HG03060 (cell line): ENCODE results near the gene SPDYE8.
A peak's percentile ranks its signal among the peaks of the same experiment; 100 is the strongest.
"Not testable (repeated sequence)": the region's sequence is repeated elsewhere in the genome, so short reads cannot be mapped to it uniquely, and the experiment has no call there.

Source experiments
- ATAC-seq: cut with Tn5 transposase; IDR thresholded peaks from one replicate; pipeline ENCODE4 v1.9.1; 2021; ENCODE audit warnings: low read depth, moderate number of reproducible peaks; ENCODE audit not compliant: unreplicated experiment

Gene SPDYE8, protein sequence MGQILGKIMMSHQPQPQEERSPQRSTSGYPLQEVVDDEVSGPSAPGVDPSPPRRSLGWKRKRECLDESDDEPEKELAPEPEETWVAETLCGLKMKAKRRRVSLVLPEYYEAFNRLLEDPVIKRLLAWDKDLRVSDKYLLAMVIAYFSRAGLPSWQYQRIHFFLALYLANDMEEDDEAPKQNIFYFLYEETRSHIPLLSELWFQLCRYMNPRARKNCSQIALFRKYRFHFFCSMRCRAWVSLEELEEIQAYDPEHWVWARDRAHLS

DNA sequence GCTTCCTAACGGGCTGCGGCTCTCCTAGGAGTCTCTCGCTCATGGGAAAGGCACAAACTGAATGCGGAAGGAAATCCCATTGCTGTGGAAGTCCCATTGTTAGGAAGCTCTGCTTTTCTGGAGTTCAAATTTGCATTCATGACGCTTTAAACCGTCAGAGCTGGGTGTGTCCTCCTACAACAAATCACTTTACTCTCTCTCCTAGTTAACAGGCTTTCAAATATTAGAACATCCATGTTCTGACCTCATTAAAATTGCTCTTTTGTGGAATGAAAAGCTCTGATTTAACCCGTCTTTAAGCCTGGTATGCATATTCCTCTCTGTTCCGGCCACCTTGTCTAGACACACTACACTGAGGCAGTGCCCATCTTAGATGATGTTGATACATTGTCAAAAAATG lies at the start of gene SPDYE8:
Gene SPDYE8, minus strand, starts transcription at position 101 of the 400 bp plus-strand sequence. CDS start 1,800 bp downstream, outside the sequence.
- not testable (repeated sequence) for ATAC-seq

GRCh38 chr7:73057811-73058210 lies 28.2 kb upstream of the SPDYE8 start, which contains the start of gene SPDYE11:
Gene SPDYE11 (minus strand): TSS chr7:73057911. CDS start chr7:73056111, 1,800 bp downstream.
- ATAC-seq: not testable (repeated sequence)

GRCh38 chr7:73006491-73006890 lies 23.1 kb downstream of the SPDYE8 start:
- not testable (repeated sequence) for ATAC-seq

DNA sequence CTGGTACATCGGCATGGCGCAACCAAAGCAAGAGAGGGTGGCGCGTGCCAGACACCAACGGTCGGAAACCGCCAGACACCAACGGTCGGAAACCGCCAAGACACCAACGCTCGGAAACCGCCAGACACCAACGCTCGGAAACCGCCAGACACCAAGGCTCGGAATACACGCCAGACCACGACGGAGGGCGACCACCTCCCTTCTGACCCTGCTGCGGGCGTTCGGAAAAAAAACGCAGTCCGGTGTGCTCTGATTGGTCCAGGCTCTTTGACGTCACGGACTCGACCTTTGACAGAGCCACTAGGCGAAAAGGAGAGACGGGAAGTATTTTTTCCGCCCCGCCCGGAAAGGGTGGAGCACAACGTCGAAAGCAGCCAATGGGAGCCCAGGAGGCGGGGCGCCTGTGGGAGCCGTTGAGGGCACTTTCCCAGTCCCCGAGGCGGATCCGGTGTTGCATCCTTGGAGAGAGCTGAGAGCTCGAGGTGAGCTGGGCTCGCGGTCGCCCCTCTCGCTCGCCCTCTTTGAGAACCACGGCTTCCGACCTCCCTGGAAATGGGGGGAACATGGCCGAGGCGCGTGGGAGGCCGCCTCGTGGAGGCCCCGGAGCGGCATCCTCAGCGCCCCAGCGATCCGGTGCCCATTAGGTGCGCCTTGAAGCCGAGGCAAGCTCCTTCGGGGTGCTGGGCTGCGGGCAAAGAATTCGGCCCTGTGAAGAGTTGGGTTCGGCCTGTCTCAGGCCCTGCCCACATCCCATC lies 23.7 kb downstream of the SPDYE8 start:
- peak; percentile 45 for ATAC-seq

GRCh38 chr7:73005356-73005692 lies 24.2 kb downstream of the SPDYE8 start:
- peak; percentile 70 for ATAC-seq

- not testable (repeated sequence) for ATAC-seq
Observed at GRCh38 chr7:72997887-72998468, 31.6 kb downstream of the SPDYE8 start.

DNA sequence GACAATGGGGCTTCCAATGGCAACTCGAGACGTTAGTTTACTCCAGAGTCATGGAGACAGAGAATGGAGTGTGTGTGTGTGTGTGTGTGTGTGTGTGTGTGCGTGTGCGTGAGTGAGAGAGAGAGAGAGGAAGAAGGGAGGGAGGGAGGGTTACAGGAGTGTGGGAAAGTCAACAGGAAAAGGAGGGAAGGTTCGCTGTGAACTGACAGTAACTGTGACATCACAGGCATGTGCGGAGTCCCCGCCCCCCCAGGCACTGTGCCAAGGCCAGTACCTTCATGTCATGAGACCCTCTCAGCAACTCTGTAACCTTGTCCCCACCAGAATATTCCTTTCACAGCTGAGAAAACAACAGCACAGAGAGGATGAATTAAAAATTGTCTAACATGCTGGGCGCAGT lies 32.1 kb downstream of the SPDYE8 start:
- ATAC-seq: not testable (repeated sequence)

GRCh38 chr7:72995484-72995883 lies 34.1 kb downstream of the SPDYE8 start:
- not testable (repeated sequence) for ATAC-seq

DNA sequence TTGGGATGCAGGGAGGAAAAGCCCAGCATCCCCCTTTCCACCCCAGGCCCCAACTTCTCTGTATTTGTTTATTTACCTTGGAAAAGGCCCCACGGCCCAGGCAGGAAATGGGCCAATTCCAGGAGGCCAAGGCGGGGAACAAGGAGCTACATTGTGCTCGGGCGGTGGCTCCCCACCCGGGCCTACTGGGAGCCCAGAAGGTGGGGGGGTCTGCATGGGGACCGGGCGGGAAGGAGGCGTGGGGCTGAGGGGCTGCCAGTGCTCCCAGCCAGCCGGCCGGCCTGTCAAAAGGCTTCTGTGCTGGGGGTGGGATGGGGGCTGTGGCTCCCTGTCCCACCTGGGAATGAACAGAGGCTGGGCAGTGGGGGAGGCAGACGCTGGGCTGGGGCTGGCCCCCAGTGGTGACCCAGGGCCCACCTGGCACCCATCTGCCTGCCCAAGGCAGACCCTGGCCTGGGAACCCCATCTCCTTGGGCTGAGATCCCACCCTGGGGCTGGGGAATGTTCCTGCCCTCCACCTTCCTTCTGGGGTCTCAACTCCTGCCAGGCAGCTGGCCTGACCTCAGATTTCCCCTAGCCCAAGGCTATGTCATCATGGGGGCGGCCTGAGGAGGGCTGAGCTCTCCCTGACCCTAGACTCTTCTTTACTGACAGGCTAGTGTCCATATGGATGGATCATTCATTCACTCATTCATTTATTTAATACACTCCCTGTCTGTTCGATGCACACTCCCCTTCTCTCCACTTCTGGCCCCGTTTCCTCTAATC lies 39.2 kb downstream of the SPDYE8 start:
- ATAC-seq: not testable (repeated sequence)

DNA sequence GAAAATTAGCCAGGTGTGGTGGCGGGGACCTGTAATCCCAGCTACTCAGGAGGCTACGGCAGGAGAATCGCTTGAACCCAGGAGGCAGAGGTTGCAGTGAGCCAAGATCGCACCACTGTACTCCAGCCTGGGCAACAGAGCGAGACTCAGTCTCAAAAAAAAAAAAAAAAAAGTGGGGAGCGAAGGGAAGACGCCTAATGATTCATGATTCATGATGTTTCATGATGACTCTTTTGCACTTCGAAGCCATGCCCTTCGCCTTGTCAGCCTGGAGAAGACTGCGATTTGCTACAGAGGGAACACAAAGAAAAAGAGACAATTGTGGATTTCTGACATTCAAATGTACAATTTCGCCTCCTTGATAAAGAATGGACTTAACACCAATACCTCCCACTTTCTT lies 47.5 kb downstream of the SPDYE8 start:
- not testable (repeated sequence) for ATAC-seq

DNA sequence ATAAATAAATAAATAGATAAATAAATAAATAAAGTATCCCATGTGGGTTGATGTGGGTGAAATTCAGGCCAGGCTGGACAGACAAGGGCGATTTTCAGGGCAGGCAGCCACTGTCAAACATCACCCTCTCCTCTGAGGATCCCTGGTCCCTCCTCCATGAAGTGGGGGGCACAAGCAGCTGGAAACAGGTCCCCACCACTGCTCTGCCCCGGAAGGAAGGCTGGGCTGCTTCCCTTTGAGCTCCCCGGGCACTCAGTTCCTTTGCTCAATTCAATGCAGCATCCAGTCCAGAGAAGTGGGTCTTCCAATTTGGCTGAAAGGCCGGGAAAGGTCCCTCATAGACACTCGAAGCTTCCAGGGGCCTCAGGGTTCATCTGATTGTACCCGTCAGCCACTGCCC lies 49.2 kb downstream of the SPDYE8 start:
- not testable (repeated sequence) for ATAC-seq

- not testable (repeated sequence) for ATAC-seq
Observed at GRCh38 chr7:72976434-72976833, 53.1 kb downstream of the SPDYE8 start.

DNA sequence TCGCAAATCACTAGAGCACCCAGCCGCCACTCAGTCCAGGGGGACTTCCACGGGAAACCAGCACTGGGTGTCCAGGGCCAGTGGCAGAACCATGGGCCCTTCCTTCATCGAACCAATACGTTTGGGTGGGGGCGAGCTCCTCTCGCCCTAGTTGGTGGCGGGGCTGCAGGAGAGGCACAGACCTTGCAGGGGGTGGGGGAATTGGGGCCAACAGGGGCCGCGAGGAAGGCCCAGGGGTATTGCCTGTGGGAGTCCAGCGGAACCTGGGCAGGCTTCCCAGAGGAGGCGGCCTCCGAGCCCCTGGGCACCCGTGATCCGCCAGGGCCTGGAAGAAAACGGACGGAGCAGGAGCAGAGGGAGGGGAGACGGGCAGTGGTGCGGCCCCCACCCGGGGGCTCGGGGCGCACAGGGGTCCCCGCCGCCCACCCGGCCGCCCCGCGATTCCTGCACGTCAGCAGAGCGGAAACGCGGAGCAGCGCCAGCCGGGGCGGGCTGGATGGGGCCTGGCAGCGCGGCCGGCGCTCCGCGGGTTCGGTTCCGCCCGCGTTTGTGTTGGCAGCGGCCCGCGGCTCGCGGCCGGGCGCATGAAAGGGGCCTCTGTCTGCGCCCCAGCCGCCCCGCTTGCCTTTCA lies 53.8 kb downstream of the SPDYE8 start:
- not testable (repeated sequence) for ATAC-seq

DNA sequence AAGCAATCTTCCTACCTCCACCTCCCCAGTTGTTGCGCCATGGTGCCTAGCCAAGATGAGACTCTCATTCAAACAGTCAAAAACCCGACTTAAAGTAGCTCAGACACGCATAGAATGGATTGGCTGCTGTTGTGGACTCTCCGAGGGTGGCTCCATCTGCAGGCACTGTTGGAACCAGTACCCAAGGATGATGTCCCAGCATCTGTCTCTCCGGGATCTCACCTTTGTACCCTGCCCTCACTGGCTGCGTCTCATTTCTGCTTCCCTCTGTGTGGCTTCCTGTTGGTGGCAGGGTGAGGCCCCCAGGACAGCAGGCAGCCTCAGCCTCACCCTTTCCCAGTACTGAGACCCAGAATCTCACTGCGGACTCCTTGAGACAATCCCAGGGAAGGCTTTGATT lies 54.8 kb downstream of the SPDYE8 start:
- not testable (repeated sequence) for ATAC-seq

- not testable (repeated sequence) for ATAC-seq
Observed at GRCh38 chr7:72971505-72971904, 58.1 kb downstream of the SPDYE8 start.
